RWPE1 (cell line): Measurements from ENCODE around the gene ATXN2.
A peak's percentile ranks its signal among the peaks of the same experiment; 100 is the strongest.

Experiments used
- CTCF ChIA-PET: fragments of 350-600 bp; sonication (Branson Sonifier 250); formaldehyde crosslinking; extraction: SDS; loops from one replicate; lab custom pipeline; 2021; lab: Yijun Ruan, JAX
- POLR2A ChIA-PET: fragments of 400-600 bp; formaldehyde crosslinking; extraction: SDS; loops from one replicate; lab custom pipeline; 2020; ENCODE audit warnings: antibody characterized with exemption; ENCODE audit not compliant: low non-redundant PET; lab: Yijun Ruan, JAX
- DNase-seq: peaks from one replicate; pipeline ENCODE4 v3.0.0; 2012; ENCODE audit warnings: low spot score
- H3K27ac ChIP-seq: fragments of 450-650 bp; 2 replicates; pipeline ENCODE4 v1.5.1; 2017
- TF ChIP-seq, protein P1 (sequence below): fragments of 450-650 bp; conservative IDR thresholded peaks from 2 replicates; pipeline ENCODE4 v1.5.1; 2017; ENCODE audit warnings: low read depth, mild to moderate bottlenecking

ATXN2 gene

DNA sequence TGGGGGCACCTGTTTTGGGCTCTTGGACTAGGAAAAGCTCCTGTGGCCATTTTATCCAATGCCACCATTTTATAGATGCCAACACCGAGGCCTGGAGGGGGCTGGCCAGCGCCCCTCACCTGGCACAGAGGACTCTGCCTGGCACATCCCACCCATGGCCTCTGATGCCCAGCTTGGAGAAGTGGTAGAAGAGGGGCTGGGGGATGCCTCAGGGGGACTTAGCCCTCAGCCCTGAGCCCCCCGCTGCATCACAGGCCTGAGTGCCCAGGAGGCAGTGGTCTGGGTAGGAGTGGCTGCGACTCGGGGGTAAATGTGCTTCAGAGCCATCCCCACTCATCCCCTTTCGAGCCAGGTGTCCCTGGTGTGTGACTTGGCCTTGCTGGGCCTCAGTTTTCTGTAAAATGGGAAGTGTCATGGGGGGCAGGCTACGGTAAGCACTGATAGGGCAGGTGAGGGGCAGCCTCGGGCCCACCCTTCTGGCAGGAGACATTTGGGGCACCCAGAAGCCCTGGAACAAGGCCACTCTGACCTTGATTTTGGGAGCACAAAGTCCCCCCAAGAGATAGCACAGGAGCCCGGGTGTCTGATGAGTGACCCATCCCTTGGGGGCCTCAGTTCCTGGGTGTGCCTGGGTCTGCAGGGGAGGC is 170.9 kb downstream of the ATXN2 start:
- TF ChIP-seq, protein P1, sequence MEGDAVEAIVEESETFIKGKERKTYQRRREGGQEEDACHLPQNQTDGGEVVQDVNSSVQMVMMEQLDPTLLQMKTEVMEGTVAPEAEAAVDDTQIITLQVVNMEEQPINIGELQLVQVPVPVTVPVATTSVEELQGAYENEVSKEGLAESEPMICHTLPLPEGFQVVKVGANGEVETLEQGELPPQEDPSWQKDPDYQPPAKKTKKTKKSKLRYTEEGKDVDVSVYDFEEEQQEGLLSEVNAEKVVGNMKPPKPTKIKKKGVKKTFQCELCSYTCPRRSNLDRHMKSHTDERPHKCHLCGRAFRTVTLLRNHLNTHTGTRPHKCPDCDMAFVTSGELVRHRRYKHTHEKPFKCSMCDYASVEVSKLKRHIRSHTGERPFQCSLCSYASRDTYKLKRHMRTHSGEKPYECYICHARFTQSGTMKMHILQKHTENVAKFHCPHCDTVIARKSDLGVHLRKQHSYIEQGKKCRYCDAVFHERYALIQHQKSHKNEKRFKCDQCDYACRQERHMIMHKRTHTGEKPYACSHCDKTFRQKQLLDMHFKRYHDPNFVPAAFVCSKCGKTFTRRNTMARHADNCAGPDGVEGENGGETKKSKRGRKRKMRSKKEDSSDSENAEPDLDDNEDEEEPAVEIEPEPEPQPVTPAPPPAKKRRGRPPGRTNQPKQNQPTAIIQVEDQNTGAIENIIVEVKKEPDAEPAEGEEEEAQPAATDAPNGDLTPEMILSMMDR: no peak
- peak overlapping the region; percentile 85 for H3K27ac ChIP-seq
- ChIA-PET CTCF (interaction anchor here (0.6 kb wide), 1 partner anchor 31 kb away, joined by 3 read pairs; no protein-coding TSS in a partner anchor), POLR2A (no interaction called here)
- no peak for DNase-seq

GRCh38 chr12:111427417-111428074 is 171.6 kb downstream of the ATXN2 start:
- no peak for DNase-seq
- TF ChIP-seq, protein P1: no peak
- ChIA-PET CTCF (interaction anchor here (0.5 to 0.6 kb wide), 3 partner anchors 30 to 1027 kb away, joined by 3 read pairs; no protein-coding TSS in a partner anchor), POLR2A (no interaction called here)
- H3K27ac ChIP-seq: no peak overlapping the region

- ChIA-PET CTCF (interaction anchor here (0.6 kb wide), 1 partner anchor 53 kb away, joined by 4 read pairs; no protein-coding TSS in a partner anchor), POLR2A (no interaction called here)
- peak overlapping the region; percentile 43 for H3K27ac ChIP-seq
- TF ChIP-seq, protein P1: no peak
- no peak for DNase-seq
Measured at GRCh38 chr12:111426344-111427185, 172.6 kb downstream of the ATXN2 start.

- TF ChIP-seq, protein P1: no peak
- ChIA-PET CTCF (interaction anchor here (0.6 kb wide), 1 partner anchor 54 kb away, joined by 4 read pairs; no protein-coding TSS in a partner anchor), POLR2A (no interaction called here)
- DNase-seq: no peak
- H3K27ac ChIP-seq: peak overlapping the region; percentile 43
Measured at GRCh38 chr12:111425655-111426054, 173.5 kb downstream of the ATXN2 start.

DNA sequence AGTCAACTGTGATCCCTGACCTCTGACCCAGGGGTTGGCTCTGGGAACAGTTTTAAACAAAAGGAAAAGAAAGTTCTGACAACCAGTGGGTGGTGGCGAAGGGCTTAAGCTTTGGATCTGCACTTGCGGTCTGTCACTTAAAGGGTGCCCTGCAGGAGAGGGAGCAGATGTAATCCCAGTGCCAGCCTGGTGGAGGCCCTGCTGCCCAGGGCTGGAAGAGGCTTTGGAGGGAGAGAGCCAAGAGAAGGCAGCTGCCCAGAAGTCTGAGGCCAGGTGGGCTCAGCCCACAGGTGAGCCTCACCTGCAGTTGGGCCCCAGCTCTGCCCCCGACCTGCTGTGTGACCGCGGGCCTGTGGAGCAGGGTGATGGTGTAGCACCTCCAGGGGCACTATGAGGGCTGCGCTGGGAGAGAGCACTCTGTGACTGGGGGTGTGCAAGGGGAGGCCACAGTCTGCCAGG is 174.3 kb downstream of the ATXN2 start:
- peak overlapping the region; percentile 43; the same call in 1 of the 2 replicates for H3K27ac ChIP-seq
- DNase-seq: no peak
- ChIA-PET POLR2A (no interaction called here), CTCF (no interaction called here)
- TF ChIP-seq, protein P1: no peak
